GM18873 (cell line): Measurements from ENCODE around the gene FOXJ3.

Experiments
- ATAC-seq: cut with Tn5 transposase; IDR thresholded peaks from one replicate; pipeline ENCODE4 v1.9.1; 2021; ENCODE audit warnings: mild to moderate bottlenecking, moderate library complexity, moderate number of reproducible peaks; ENCODE audit not compliant: unreplicated experiment, low FRiP score

FOXJ3 gene

DNA sequence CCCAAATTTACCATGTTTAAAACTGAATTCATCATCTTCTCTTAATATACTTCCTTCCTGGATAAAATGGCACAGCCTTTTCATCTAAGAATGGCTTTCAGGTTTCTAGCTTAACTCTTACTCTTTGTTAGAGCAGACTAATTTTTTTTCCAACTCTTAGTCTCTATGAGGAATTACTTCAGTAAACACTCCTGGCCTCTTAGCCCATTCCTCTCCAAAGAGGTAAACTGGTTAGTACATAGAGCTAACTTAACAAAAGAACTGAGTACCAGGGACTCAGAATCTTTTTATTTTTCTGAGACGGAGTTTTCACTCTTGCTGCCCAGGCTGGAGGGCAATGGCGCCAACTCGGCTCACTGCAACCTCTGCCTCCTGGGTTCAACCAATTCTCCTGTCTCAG lies 21.1 kb downstream of the FOXJ3 start:
- ATAC-seq = no peak

DNA sequence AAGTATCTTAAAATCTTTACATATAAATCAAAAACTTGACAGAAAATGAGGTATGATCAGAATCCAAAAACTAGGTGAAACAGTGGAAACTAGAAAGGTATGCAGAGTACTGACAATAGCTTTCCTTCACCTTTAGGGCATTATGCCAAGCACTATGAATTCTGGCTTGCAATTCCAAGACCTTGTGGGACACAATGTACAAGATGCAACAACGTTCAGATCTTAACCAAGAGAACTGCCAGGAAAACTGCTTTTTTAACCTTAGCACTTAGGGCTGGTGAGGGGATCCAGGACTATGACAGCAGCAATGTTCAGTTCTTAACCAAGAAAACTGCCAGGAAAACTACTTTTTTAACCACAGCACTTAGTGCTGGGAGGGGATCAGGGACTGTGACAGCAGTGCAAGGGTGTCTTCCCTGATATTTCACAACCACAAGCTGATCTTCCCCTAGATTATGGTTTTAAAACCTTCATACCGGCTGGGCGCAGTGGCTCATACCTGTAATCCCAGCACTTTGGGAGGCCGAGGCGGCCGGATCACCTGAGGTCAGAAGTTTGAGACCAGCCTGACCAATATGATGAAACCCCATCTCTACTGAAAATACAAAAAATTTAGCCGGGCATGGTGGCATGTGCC lies 22.3 kb downstream of the FOXJ3 start:
- no peak for ATAC-seq

DNA sequence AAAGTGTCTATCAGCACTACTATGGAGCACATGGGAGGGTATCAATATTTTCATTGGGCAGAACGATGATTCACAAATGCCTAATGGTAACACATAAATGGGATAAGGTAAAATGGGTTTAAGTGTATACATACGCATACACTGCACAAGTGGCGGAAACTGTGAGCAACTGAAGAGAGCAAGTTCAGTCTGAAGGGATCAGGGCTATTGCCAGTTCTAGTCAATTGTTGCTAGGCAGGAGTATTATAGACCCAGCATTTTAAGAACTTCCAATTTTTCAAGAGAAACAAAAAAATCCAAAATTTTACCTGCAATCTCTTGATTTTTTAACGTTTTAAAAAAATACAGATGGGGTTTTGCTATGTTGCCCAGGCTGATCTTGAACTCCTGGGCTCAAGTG lies 23.1 kb downstream of the FOXJ3 start:
- no peak for ATAC-seq

DNA sequence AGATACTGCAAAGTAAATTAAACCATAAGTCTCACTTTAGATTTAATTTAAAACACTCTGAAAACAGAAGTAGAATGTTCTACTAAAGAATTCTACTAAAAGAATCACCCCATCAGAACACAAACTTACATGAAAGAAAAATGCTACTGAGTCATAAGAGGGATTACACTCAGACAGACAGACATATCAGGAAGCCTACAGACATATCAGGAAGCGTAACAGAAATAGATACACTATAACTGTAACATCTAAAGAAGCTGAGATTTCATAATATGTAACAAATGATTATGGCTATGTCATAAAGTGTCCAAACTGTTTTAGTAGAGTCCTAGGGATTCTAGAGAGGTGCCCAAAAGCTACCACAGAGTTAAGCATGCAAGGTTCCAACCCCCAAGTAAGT lies 23.9 kb downstream of the FOXJ3 start:
- ATAC-seq = no peak

DNA sequence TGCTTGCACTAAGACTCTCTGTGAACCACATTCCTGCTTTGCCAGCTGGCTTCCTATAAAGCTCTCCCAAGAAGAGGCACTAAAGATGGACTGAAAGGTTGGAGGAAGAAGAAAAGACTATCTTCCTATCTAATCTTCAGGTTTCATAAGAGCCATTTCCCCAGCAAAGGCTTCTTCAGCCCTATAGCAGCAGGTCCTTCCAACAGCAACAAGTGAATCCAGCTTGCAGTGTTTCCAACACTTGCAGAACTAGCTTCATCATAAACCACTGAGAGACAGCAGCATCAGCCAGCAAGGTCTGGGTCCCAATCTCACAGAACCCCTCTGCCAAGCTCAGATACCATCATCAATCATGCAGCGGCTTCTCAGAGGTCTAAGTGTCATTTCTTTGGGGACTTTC lies 28.1 kb downstream of the FOXJ3 start:
- ATAC-seq = no peak

DNA sequence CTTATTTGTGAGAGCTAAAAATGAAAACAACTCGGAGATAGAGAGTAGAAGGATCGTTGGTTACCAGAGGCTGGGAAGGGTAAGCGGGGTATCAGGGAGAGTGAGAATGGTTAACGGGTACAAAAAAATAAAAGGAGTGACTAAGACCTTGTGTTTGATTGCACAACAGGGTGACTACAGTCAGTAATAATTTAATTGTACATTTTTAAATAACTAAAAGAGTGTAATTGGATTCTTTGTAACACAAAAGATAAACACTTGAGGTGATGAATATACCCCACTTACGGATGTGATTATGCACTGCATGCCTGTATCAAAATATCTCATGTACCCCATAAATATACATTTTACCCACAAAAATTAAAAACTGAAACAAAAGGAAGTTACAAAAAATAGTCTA lies 29.4 kb downstream of the FOXJ3 start:
- no peak for ATAC-seq

DNA sequence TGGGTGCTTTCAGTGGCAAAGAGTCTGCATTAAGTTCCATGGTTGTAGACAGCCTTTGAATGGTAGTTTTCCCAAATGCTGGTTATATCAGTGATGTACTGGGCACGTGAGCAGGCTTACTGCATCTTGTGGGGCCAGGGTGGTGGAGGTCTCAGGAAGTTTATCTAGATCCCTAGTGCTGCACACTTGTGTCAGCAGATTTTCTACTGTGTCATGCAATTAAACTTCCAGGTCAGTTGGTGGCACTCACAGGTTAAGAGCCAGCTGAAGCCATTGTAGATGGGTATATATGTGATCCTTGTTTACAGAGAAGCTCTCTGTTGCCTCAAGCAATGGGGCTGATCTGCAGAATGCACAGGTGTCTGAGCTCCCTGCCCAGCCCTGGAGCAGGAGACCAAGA lies 33.0 kb downstream of the FOXJ3 start:
- no peak for ATAC-seq

DNA sequence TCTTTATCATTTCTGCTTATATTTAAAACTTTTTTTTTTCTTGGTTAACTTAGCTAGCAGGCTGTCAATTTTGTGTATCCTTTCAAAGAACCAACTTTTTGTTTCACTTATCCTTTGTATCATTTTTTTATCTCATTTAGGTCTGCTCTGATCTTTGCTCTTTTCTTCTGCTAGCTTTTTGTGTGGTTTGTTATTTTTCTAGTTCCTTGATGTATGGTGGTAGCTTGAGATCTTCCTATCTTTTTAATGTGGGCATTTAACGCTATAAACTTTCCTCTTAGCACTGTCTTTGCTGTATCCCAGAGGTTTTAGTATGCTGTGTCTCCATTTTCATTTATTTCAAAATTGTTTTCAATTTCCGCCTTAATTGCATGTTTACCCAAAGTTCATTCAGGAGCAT lies 36.5 kb downstream of the FOXJ3 start:
- ATAC-seq = no peak

DNA sequence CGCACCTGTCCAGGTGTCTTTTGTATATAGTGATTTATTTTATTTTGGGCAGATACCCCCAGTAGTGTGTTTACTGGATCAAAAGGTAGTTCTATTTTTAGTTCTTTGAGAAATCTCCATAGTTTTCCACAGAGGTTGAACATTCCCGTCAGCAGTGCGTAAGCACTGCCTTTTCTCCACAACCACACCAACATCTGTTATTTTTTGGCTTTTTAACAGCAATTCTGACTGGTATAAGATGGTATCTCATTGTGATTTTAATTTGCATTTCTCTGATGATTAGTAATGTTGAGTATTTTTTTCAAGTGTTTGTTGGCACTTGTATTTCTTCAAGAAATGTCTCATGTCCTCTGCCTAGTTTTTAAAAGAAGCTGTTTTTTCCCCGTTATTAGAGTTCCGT lies 39.2 kb downstream of the FOXJ3 start:
- no peak for ATAC-seq

DNA sequence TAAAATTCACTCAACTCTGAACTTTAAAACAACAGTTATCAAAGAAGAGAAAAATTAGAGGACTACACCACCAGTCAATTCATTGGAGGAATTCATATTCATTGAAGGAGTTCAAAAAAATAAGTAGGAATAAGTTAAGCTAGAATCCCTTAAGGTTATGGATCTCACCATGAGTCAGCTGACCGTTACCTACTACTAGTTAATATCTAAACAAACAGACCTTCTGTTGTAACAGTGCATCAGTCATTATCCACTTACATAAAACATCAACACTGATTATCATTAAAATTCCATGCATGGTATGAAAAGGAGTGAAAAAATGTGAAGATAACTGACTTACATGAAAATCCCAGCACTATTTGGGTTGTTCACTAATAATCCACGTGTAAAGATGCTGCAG lies 44.9 kb downstream of the FOXJ3 start:
- no peak for ATAC-seq

DNA sequence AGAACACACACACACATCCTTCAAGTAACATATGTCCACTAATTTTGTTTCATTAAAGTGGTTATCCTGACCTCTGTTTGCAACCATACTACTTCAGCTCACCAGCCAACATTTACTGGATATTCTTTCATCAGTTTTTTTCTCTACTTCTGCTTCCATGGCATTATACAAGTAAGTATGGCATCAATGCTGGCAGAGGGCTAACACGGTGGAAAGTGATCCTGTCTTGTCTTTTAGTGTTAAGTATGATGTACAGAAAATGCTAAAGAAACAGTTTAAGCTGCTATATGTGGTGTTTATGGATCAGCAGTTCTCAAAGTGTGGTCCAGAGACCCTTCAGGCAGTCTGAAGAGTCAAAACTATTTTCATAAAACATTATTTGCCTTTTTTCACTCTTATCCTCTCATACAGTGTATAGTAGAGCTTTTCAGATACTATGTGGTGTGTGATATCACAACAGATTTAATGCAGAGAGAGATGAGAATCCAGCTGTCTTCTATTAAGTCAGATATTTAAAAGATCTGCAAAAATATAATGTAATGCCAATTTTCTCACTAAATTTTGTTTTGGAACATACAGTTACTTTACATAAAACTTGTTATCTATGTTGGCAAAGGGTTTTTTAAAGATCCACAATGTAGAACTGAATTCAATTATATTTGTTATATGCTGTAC lies 46.6 kb downstream of the FOXJ3 start:
- ATAC-seq = no peak

DNA sequence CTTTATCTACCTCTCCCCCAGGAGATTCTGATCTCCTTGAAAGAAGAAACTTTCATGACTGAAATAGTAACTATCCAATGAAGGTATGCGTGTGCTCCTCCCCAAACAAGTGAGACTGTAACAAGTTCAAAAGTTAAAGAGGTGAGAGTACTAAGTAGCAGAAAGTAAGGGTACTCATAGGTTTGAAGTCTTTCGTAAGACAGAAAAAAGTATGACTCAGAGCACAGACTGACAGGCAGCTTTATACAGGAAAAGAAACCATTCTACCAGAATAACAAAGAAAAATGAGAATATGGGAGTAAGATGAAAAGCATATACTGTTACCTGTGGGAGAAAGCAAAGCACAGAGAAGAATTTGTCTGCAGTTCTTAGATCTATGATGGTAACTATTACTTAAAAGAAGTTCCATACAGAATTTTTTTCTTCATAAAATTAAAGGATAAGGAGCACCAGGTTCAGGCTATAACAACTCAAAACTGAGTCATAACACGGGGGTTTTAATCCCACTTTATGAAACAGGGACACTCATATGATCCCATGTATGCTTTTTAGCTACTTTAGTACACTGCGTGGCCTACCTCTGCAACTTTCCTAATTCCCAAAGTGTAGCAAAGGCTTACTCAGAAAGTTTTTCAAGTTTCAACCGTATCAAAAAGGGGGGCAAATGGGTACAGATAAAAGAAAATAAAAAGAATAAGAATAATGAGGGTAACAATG lies 52.0 kb downstream of the FOXJ3 start:
- ATAC-seq = no peak

DNA sequence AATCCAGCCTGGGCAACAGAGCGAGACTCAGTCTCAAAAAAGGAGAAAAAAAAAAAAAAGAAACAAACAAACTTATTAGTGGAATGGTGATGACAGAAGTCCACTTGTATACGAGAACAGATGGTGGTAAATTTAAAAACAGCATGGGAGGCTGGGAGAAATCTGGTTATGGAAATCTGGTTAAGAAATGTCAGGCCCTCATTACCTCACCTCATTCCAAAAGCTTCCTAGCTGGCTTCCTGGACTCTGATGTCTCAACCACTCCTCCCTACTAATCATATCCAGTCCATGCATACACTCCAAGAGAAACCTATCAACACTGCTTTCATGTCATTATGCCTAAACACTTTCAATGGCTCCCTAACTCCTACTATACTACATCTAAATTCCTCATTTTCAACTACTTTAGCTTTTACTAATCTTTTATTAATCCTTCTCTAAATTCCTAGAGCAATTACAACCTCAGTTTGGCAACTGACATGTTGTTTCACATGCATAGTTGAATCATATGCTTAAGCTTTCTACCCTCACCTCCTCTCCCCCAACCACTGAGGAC lies 52.9 kb downstream of the FOXJ3 start:
- ATAC-seq = no peak

DNA sequence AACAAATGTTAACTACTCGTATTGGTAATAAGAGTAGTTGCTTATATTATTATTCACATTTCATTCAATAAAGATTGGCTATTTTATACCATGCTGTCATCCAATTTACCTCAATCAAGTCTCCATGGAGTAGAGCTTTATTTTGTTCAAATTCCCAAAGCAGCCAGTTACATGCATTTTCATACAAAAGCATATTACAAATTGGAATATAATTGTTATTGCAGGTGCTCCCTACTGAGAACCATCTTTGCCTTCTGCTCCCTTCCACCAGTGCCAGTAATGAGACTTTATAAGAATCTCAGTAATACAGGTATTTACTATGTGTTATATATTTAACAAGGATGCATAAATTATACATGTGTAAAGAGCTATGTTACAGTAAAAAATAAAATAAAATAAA lies 54.2 kb downstream of the FOXJ3 start:
- ATAC-seq = no peak

DNA sequence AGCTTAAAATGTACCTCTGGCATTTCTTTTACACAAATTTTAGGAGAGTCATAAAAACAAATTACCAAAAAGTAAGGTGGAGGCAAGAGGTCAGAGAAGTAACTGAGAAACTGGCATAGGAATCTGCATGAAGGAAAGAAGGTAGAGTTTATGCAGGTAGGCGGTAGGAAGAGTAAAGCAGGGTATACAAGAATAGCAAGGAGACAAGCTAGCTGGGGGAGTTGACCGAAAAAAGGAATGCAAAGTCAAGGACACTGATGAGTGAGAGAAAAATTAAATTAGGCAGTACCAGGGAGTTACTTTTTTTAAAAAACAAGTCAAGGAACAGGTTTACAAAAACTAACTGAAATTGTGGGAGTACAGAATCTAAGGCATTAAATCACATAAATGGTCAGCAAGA lies 56.0 kb downstream of the FOXJ3 start:
- no peak for ATAC-seq

DNA sequence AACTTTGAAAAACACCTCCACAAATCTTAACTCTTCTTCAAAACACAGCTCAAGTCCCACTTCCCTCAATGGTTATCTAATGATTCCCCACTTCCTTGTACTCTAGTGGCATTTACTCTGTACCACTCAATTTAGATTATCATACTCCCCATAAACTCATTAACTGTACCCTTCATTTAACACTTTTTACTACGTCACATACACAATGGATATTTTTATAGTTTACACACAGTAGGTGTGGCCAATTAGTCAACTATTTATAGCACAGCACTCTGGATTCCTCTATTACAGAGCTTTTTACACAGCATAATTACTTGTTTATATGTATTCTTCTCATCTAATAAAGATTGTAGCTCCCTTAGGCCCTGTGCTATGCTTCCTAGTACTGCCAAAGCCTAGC lies 62.1 kb downstream of the FOXJ3 start:
- ATAC-seq = no peak

DNA sequence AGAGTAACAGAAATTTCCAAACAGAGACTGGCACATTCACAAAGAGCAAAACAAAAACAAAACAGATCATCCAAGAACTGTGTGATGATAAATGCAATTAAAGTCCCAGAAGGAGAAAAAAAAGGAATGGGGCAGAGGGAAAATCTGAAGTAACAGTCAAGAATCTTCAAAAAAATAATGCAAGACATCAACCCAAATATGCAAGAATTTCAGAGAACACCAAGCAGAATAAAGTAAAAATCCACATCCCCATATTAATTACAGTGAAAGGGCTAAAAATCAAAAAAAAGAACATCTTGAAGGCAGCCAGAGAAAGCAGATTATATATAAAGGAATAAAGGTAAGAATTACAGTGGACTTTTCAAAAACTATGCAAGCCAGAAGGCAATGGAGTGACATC lies 67.1 kb downstream of the FOXJ3 start:
- no peak for ATAC-seq

DNA sequence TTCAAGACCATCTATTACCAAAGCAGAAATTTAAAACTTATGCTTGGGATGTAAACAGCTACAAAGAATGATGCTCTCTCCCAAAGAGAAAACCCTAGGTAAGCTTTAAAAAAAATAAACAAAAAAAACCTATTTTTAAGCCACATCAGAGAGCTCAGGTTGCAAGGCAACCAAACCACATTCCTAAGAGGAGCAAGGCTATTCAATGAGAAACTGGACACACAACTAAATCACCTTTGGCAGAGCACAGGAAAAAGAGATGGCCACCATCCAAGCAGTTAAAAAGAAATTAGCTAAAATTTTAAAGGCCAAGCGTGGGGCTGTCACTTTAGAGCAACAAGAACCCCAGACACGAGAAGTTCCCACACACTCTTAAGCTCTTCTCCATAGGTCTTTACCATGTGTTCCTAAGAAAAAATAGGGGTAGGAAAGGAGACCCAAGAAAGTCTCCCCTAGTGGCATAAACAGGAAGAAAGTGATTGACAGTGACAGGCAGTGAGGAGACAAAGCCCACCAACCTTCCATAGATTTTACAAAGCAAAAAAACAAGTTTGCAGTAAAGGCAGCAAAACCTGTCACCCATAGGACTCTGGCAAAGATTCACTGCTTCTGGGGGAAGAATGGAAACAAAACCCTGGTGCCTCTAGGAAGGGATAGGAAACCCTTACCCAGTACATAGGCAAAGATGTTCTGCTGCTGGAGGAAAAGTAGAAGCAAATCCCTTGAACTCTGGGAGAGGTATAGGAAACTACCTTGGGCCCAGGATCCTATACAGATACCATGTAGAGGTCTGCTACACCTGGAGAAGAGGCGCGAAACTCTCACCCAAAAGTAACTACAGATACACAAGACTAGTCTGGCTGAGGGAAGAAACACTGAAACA lies 68.5 kb downstream of the FOXJ3 start:
- ATAC-seq = no peak

DNA sequence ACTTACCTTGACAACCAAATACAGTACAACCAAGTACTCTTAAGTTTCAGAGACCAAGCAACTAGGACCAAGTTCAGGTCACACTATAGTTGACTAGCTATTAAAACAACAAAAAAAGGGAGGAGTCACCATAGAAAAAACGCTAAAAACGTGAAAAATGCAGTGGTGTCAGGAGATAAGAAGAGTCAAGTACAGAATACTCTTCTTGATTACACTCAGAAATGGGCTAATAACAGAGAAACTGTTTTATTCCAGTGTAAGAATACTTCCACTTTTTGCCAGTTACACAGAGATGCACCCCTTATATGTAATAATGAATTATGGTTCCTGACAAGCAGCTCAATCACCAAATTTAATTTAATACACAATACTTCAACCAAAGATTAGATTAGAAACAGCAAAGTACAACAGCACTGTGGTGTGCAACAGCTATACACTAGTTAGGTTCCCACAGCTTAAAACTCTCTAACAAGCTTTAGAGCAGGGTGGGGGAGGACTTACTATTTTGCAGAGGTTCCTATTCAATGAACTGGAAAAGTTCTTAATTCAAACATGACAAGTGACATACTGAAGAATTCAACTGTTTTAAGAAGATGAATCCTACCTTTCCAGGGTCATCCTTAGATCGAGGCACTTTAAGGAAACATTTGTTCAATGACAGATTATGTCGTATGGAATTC lies 70.4 kb downstream of the FOXJ3 start:
- no peak for ATAC-seq

DNA sequence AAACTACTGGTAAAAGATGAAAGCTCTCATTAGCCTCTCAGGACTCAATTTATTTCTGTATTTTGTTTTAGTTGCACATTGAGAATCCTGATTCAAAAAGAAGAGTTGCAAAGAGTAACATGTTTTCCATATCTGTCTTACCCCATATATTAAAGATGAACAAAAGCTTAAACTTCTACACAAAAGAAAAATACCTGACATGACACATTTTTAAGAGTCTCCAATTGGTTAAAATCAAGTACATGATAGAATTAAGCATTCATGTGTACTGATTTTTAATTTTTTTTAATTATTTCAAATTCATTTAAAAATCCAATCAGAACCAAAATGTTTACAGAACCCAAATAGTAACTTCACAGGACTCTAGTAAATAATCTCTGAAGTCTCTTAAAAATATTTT lies 72.0 kb downstream of the FOXJ3 start:
- no peak for ATAC-seq
